ENCODE data around the gene TTPAL. TPM values are rescaled to one million over a fixed set of nuclear protein-coding genes. Genes with fewer than 3 reads are reported as not detected.
A peak's percentile ranks its signal among the peaks of the same experiment; 100 is the strongest.

Gene TTPAL
- total RNA-seq, 1 experiment from 2014 or later, result 20.4 TPM

- intact Hi-C loops (cut with micrococcal nuclease), result loop anchor here (2.0 kb wide), 1 partner anchor 135 kb away; no protein-coding TSS in a partner anchor
- peaks cover 13% of the 10 kb centered on the region; the same call in 1 of the 2 replicates for H3K79me2 ChIP-seq (ENCODE audit: insufficient read depth, low read length)
- ChIA-PET RAD21 (ENCODE audit: low non-redundant PET in 1 of 2, low total read pairs in 2 of 2, uncharacterized antibody in 2 of 2, unreplicated experiment in 2 of 2) (no interaction called here), POLR2A (no interaction called here), CTCF (interaction anchor here (1.3 kb wide), 1 partner anchor 135 kb away, joined by 8 read pairs; no protein-coding TSS in a partner anchor)
- peak overlapping the region; percentile 77 to 94 for H3K4me3 ChIP-seq (replicated peaks in 1 of 2; ENCODE audit: low read depth in 1 of 2, low read length in 2 of 2)
- no peaks in the 10 kb centered on the region for H3K9me2 ChIP-seq (ENCODE audit: insufficient read depth)
- no peaks in the 10 kb centered on the region for H4K20me1 ChIP-seq (ENCODE audit: insufficient read depth)
- DNase-seq (ENCODE audit: low read depth, low spot score), result no peak
- H3K9me3 ChIP-seq (ENCODE audit: control insufficient read depth in 1 of 2, insufficient read depth in 1 of 2, low read depth in 1 of 2, low read length in 2 of 2), result no peaks in the 10 kb centered on the region
- H3K4me1 ChIP-seq (ENCODE audit: control insufficient read depth in 1 of 2, insufficient read depth in 2 of 2, low read length in 2 of 2), result peaks cover 3 to 20% of the 10 kb centered on the region in 2 experiments; a peak in 2 of 4 replicates
- peak overlapping the region; percentile 85 for H3K4me2 ChIP-seq (ENCODE audit: low read length)
- H3K36me3 ChIP-seq (ENCODE audit: control insufficient read depth in 1 of 2, insufficient read depth in 2 of 2, low read length in 2 of 2), result peaks cover under 1 to 2% of the 10 kb centered on the region in 2 experiments; a peak in 1 of 4 replicates
- 0 out of 2 replicates have a peak, but pooled peaks have one; percentile 1 for ATAC-seq
- TF ChIP-seq, protein P1, sequence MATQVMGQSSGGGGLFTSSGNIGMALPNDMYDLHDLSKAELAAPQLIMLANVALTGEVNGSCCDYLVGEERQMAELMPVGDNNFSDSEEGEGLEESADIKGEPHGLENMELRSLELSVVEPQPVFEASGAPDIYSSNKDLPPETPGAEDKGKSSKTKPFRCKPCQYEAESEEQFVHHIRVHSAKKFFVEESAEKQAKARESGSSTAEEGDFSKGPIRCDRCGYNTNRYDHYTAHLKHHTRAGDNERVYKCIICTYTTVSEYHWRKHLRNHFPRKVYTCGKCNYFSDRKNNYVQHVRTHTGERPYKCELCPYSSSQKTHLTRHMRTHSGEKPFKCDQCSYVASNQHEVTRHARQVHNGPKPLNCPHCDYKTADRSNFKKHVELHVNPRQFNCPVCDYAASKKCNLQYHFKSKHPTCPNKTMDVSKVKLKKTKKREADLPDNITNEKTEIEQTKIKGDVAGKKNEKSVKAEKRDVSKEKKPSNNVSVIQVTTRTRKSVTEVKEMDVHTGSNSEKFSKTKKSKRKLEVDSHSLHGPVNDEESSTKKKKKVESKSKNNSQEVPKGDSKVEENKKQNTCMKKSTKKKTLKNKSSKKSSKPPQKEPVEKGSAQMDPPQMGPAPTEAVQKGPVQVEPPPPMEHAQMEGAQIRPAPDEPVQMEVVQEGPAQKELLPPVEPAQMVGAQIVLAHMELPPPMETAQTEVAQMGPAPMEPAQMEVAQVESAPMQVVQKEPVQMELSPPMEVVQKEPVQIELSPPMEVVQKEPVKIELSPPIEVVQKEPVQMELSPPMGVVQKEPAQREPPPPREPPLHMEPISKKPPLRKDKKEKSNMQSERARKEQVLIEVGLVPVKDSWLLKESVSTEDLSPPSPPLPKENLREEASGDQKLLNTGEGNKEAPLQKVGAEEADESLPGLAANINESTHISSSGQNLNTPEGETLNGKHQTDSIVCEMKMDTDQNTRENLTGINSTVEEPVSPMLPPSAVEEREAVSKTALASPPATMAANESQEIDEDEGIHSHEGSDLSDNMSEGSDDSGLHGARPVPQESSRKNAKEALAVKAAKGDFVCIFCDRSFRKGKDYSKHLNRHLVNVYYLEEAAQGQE (IDR thresholded peaks at IDR 0.05; ENCODE audit: low read depth), result no peak
- TF ChIP-seq CTCF (IDR thresholded peaks at IDR 0.05 in 2 of 3, conservative IDR thresholded peaks at IDR 0.05 in 1 of 3; ENCODE audit: borderline replicate concordance in 1 of 3, insufficient read depth in 1 of 3, low read depth in 2 of 3, low read length in 2 of 3) (no peak), POLR2AphosphoS5 (IDR thresholded peaks at IDR 0.05; ENCODE audit: low read depth, low read length) (no peak), ZFX (IDR thresholded peaks at IDR 0.05) (no peak), EZH2 (IDR thresholded peaks at IDR 0.05) (no peak), JUND (IDR thresholded peaks at IDR 0.05) (no peak), YY1 (IDR thresholded peaks at IDR 0.05; ENCODE audit: extremely low read depth, insufficient replicate concordance, low read depth, low read length) (no peak), CEBPB (IDR thresholded peaks at IDR 0.05; ENCODE audit: low read depth) (no peak), CBX3 (IDR thresholded peaks at IDR 0.05; ENCODE audit: low read depth) (no peak), EZH2phosphoT487 (IDR thresholded peaks at IDR 0.05; ENCODE audit: borderline replicate concordance) (no peak), ELF1 (IDR thresholded peaks at IDR 0.05; ENCODE audit: borderline replicate concordance, low read depth) (no peak; the same call in 1 of the 2 replicates), SIN3A (IDR thresholded peaks at IDR 0.05; ENCODE audit: low read depth) (no peak), TCF7L2 (IDR thresholded peaks at IDR 0.05; ENCODE audit: borderline replicate concordance, extremely low read depth, insufficient read depth, insufficient read length) (no peak), SRF (IDR thresholded peaks at IDR 0.05; ENCODE audit: low read depth) (no peak)
- TF ChIP-seq, protein P2, sequence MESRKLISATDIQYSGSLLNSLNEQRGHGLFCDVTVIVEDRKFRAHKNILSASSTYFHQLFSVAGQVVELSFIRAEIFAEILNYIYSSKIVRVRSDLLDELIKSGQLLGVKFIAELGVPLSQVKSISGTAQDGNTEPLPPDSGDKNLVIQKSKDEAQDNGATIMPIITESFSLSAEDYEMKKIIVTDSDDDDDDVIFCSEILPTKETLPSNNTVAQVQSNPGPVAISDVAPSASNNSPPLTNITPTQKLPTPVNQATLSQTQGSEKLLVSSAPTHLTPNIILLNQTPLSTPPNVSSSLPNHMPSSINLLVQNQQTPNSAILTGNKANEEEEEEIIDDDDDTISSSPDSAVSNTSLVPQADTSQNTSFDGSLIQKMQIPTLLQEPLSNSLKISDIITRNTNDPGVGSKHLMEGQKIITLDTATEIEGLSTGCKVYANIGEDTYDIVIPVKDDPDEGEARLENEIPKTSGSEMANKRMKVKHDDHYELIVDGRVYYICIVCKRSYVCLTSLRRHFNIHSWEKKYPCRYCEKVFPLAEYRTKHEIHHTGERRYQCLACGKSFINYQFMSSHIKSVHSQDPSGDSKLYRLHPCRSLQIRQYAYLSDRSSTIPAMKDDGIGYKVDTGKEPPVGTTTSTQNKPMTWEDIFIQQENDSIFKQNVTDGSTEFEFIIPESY (IDR thresholded peaks at IDR 0.05; ENCODE audit: extremely low read depth, insufficient replicate concordance, low read length), result no peak
- peak overlapping the region; percentile 86 for H3K9ac ChIP-seq (ENCODE audit: low read length)
- H3K27ac ChIP-seq (ENCODE audit: low read depth, low read length), result no peak overlapping the region; the same call in 1 of the 2 replicates
- TSS peak; percentile 95 for BruUV-seq (replicated peaks)
- no peak overlapping the region for H2AFZ ChIP-seq (ENCODE audit: low read depth, low read length, poor library complexity, severe bottlenecking)
- no peaks in the 10 kb centered on the region for H3K27me3 ChIP-seq (ENCODE audit: insufficient read depth, low read length)
These were observed 341 bp upstream of the TTPAL start for GRCh38 chr20:44475372-44475693.

All from HCT116 (cell line).